CD14-positive monocyte (primary cell): ENCODE measurements around the gene PPP4R1. TPM values are rescaled to one million over a fixed set of nuclear protein-coding genes. Genes with fewer than 3 reads are reported as not detected.

ENCODE experiments used
- DNase-seq, 3 donors: peaks; one replicate each; pipeline ENCODE4 v3.0.0-alpha.2; 2011 to 2022
- H2AFZ ChIP-seq: 2 replicates; pipeline ENCODE4 v1.6.0; 2012; ENCODE audit warnings: mild to moderate bottlenecking, low read depth, low read length, inconsistent platforms; ENCODE audit not compliant: insufficient read depth, poor library complexity, severe bottlenecking
- H3K27ac ChIP-seq, 2 donors: 1 replicate in 1 of 2; 2 replicates in 1 of 2; pipeline ENCODE4 v1.5.1; 2012 to 2013; ENCODE audit warnings: low read length in 2 of 2, control low read depth in 1 of 2, inconsistent platforms in 1 of 2, low read depth in 1 of 2, mild to moderate bottlenecking in 1 of 2
- H3K27me3 ChIP-seq, 2 donors: one replicate each; pipeline versions ENCODE4 v1.6.0 to v1.6.1; 2011 to 2013; ENCODE audit warnings: low read length in 2 of 2; ENCODE audit not compliant: control insufficient read depth in 2 of 2, insufficient read depth in 2 of 2
- H3K36me3 ChIP-seq, 2 donors: replicated peaks in 1 of 2; 1 replicate in 1 of 2; 2 replicates in 1 of 2; pipeline versions ENCODE4 v1.5.1 to v1.6.1; 2012 to 2013; ENCODE audit warnings: low read length in 2 of 2, control low read depth in 1 of 2, inconsistent platforms in 1 of 2, mild to moderate bottlenecking in 1 of 2; ENCODE audit not compliant: insufficient read depth in 2 of 2, control insufficient read depth in 1 of 2
- H3K4me1 ChIP-seq, 2 donors: 1 replicate in 1 of 2; 2 replicates in 1 of 2; pipeline versions ENCODE4 v1.5.1 to v1.6.1; 2012 to 2013; ENCODE audit warnings: low read length in 2 of 2, control low read depth in 1 of 2, inconsistent platforms in 1 of 2, mild to moderate bottlenecking in 1 of 2, moderate library complexity in 1 of 2; ENCODE audit not compliant: insufficient read depth in 2 of 2, control insufficient read depth in 1 of 2
- H3K4me2 ChIP-seq: replicated peaks from 2 replicates; pipeline ENCODE3; 2012; ENCODE audit warnings: low read length, moderate library complexity, mild to moderate bottlenecking; ENCODE audit not compliant: poor library complexity, severe bottlenecking; ENCODE audit errors: extremely low read depth
- H3K4me3 ChIP-seq, 3 experiments: fragments of 200-600 bp in 1 of 3; sonication (generic) in 1 of 3; replicated peaks in 1 of 3; 1 replicate in 2 of 3; 2 replicates in 1 of 3; pipeline ENCODE4 v1.5.1; 2011 to 2013; ENCODE audit warnings: low read length in 3 of 3, mild to moderate bottlenecking in 3 of 3, control low read depth in 2 of 3, low read depth in 2 of 3, inconsistent platforms in 1 of 3, moderate library complexity in 1 of 3
- H3K79me2 ChIP-seq: 2 replicates; pipeline ENCODE4 v1.6.0; 2012; ENCODE audit warnings: mild to moderate bottlenecking, control low read depth, inconsistent platforms, low read length, moderate library complexity; ENCODE audit not compliant: insufficient read depth
- H3K9ac ChIP-seq: 2 replicates; pipeline ENCODE4 v1.6.0; 2017; ENCODE audit warnings: low read length, mild to moderate bottlenecking; ENCODE audit not compliant: insufficient read depth, poor library complexity, severe bottlenecking
- H3K9me3 ChIP-seq, 2 donors: replicated peaks in 1 of 2; 1 replicate in 1 of 2; 2 replicates in 1 of 2; pipeline versions ENCODE4 v1.5.1 to v1.6.1; 2012 to 2013; ENCODE audit warnings: low read length in 2 of 2, control low read depth in 1 of 2; ENCODE audit not compliant: control insufficient read depth in 1 of 2, insufficient read depth in 1 of 2
- H4K20me1 ChIP-seq: 2 replicates; pipeline ENCODE4 v1.6.0; 2012; ENCODE audit warnings: mild to moderate bottlenecking, low read length, control low read depth, moderate library complexity; ENCODE audit not compliant: insufficient read depth
- H3K27ac Mint-ChIP-seq, 7 donors: one replicate each; pipeline ENCODE4 v1.8.0; 2020; ENCODE audit warnings: mild to moderate bottlenecking in 7 of 7, mixed read lengths in 7 of 7, moderate library complexity in 6 of 7, inconsistent platforms in 2 of 7
- H3K27me3 Mint-ChIP-seq, 3 donors: one replicate each; pipeline ENCODE4 v1.8.0; 2021 to 2022; ENCODE audit warnings: low read depth in 3 of 3, mild to moderate bottlenecking in 3 of 3, mixed read lengths in 3 of 3, moderate library complexity in 3 of 3, inconsistent platforms in 1 of 3
- H3K36me3 Mint-ChIP-seq, 2 donors: one replicate each; pipeline ENCODE4 v1.8.0; 2020; ENCODE audit warnings: mixed read lengths in 2 of 2, inconsistent platforms in 1 of 2, mild to moderate bottlenecking in 1 of 2
- H3K4me1 Mint-ChIP-seq: one replicate; pipeline ENCODE4 v1.8.0; 2020; ENCODE audit warnings: mild to moderate bottlenecking, mixed read lengths
- H3K4me3 Mint-ChIP-seq, 2 donors: one replicate each; pipeline ENCODE4 v1.8.0; 2020; ENCODE audit warnings: mild to moderate bottlenecking in 2 of 2, mixed read lengths in 2 of 2, moderate library complexity in 1 of 2
- H3K9me3 Mint-ChIP-seq, 7 donors: one replicate each; pipeline ENCODE4 v1.8.0; 2020 to 2022; ENCODE audit warnings: mixed read lengths in 7 of 7, mild to moderate bottlenecking in 6 of 7, moderate library complexity in 6 of 7, inconsistent platforms in 2 of 7
- CTCF ChIP-seq: fragments of 200-600 bp; IDR thresholded peaks from one replicate; pipeline ENCODE4 v1.8.0; 2022; ENCODE audit warnings: antibody characterized with exemption, mild to moderate bottlenecking
- WGBS: methylation state at CpG from one replicate; pipeline ENCODE4 v1.1.5; 2013; ENCODE audit warnings: missing lambda C conversion rate; ENCODE audit not compliant: insufficient coverage; 5-methylcytosine and 5-hydroxymethylcytosine counted together
- intact Hi-C, 2 donors: fragments of 100-400 bp; cut with micrococcal nuclease; formaldehyde crosslinking; loops; one replicate each; pipeline versions ENCODE4 v1.15.0 to v1.15.1; 2023
- polyA plus RNA-seq, 3 donors: library from polyadenylated mRNA; depleted of rRNA in 1 of 3; unstranded in 2 of 3; stranded (reverse) in 1 of 3; fragments of 300-500 nt in 2 of 3; fragments of >200 nt in 1 of 3; fragmentation: Illumina TruSeq in 2 of 3; gene quantifications; 1 replicate in 2 of 3; 2 replicates in 1 of 3; pipeline ENCODE4 v1.2.3, GENCODE V29; 2012 to 2021

The PPP4R1 gene
- polyA plus RNA-seq, 3 donors: 22.0 to 45.3 (median 24.6) TPM

- H3K9ac ChIP-seq: no peak overlapping the region
- peaks cover 0 to 5% of the 10 kb centered on the region in 2 donors for H3K4me1 ChIP-seq
- H2AFZ ChIP-seq: no peak overlapping the region
- peaks cover 14% of the 10 kb centered on the region for H3K79me2 ChIP-seq
- H3K27me3 ChIP-seq: no peaks in the 10 kb centered on the region
- H3K4me2 ChIP-seq: no peak overlapping the region
- TF ChIP-seq CTCF: no peak
- no peak overlapping the region for H3K27ac Mint-ChIP-seq
- H4K20me1 ChIP-seq: peaks cover 10% of the 10 kb centered on the region
- H3K36me3 Mint-ChIP-seq: peaks cover 65 to 76% of the 10 kb centered on the region in 2 donors
- no peak overlapping the region for H3K4me3 Mint-ChIP-seq
- peaks cover 5% of the 10 kb centered on the region for H3K4me1 Mint-ChIP-seq
- no peak overlapping the region for H3K4me3 ChIP-seq
- H3K9me3 Mint-ChIP-seq: peaks cover 0 to 2% (median 0%) of the 10 kb centered on the region in 7 donors
- H3K27ac ChIP-seq: no peak overlapping the region
- no peak for DNase-seq
- H3K36me3 ChIP-seq: peaks cover 65 to 96% of the 10 kb centered on the region in 2 donors
- no peaks in the 10 kb centered on the region for H3K27me3 Mint-ChIP-seq
- no peaks in the 10 kb centered on the region for H3K9me3 ChIP-seq
- intact Hi-C loops: loop anchor here in 1 of 2 donors (10.0 kb wide), 1 partner anchor 366 kb away; no protein-coding TSS in a partner anchor
These were observed 36.1 kb downstream of the PPP4R1 start for GRCh38 chr18:9578306-9578705.

- no peak for TF ChIP-seq CTCF
- Mint-ChIP-seq H3K27me3 (no peaks in the 10 kb centered on the region), H3K27ac (peak overlapping the region in 1 of 7 donors; percentile 10), H3K4me3 (no peak overlapping the region), H3K36me3 (peaks cover 60 to 74% of the 10 kb centered on the region in 2 donors), H3K4me1 (peaks cover 5% of the 10 kb centered on the region), H3K9me3 (peaks cover 0 to 2% (median 0%) of the 10 kb centered on the region in 7 donors)
- no peak for DNase-seq
- Histone ChIP-seq H3K79me2 (peaks cover 14% of the 10 kb centered on the region), H4K20me1 (peaks cover 10% of the 10 kb centered on the region), H3K9ac (no peak overlapping the region), H3K27ac (no peak overlapping the region), H3K4me2 (no peak overlapping the region), H3K4me1 (peaks cover 0 to 5% of the 10 kb centered on the region in 2 donors), H2AFZ (no peak overlapping the region), H3K36me3 (peaks cover 58 to 95% of the 10 kb centered on the region in 2 donors), H3K4me3 (no peak overlapping the region), H3K27me3 (no peaks in the 10 kb centered on the region), H3K9me3 (no peaks in the 10 kb centered on the region)
- intact Hi-C loops: loop anchor here in 1 of 2 donors (10.0 kb wide), 1 partner anchor 367 kb away; no protein-coding TSS in a partner anchor
- 95% methylated on average over 9 of the region's 9 CpGs for whole genome bisulfite sequencing
These were observed 37.0 kb downstream of the PPP4R1 start for GRCh38 chr18:9577361-9577760.
